ENCODE measurements around the gene CAMK4.
"Not testable (repeated sequence)": the region's sequence is repeated elsewhere in the genome, so short reads cannot be mapped to it uniquely, and the experiment has no call there.

The CAMK4 gene

GRCh38 chr5:111248571-111248970 is 24.4 kb downstream of the CAMK4 start:
- H3K4me3 ChIP-seq (ENCODE audit: control insufficient read depth, low read depth, low read length), result no peak overlapping the region
- peak; percentile 10 for DNase-seq (ENCODE audit: low read depth)
- TF ChIP-seq CTCF (conservative IDR thresholded peaks at IDR 0.05; ENCODE audit: control insufficient read depth, insufficient read depth, low read depth, low read length), result no peak

GRCh38 chr5:111251921-111252320 is 27.7 kb downstream of the CAMK4 start:
- no peak for TF ChIP-seq CTCF (conservative IDR thresholded peaks at IDR 0.05; ENCODE audit: control insufficient read depth, insufficient read depth, low read depth, low read length)
- H3K4me3 ChIP-seq (ENCODE audit: control insufficient read depth, low read depth, low read length), result no peak overlapping the region
- DNase-seq (ENCODE audit: low read depth), result no peak

GRCh38 chr5:111252799-111253545 is 28.8 kb downstream of the CAMK4 start:
- no peak overlapping the region for H3K4me3 ChIP-seq (ENCODE audit: control insufficient read depth, low read depth, low read length)
- no peak for DNase-seq (ENCODE audit: low read depth)
- no peak for TF ChIP-seq CTCF (conservative IDR thresholded peaks at IDR 0.05; ENCODE audit: control insufficient read depth, insufficient read depth, low read depth, low read length)

GRCh38 chr5:111254613-111255012 is 30.4 kb downstream of the CAMK4 start:
- TF ChIP-seq CTCF (conservative IDR thresholded peaks at IDR 0.05; ENCODE audit: control insufficient read depth, insufficient read depth, low read depth, low read length), result no peak
- no peak overlapping the region for H3K4me3 ChIP-seq (ENCODE audit: control insufficient read depth, low read depth, low read length)
- DNase-seq (ENCODE audit: low read depth), result peak; percentile 53

GRCh38 chr5:111255169-111255568 is 31.0 kb downstream of the CAMK4 start:
- no peak for DNase-seq (ENCODE audit: low read depth)
- H3K4me3 ChIP-seq (ENCODE audit: control insufficient read depth, low read depth, low read length), result no peak overlapping the region
- no peak for TF ChIP-seq CTCF (conservative IDR thresholded peaks at IDR 0.05; ENCODE audit: control insufficient read depth, insufficient read depth, low read depth, low read length)

- TF ChIP-seq CTCF (conservative IDR thresholded peaks at IDR 0.05; ENCODE audit: control insufficient read depth, insufficient read depth, low read depth, low read length), result no peak
- no peak overlapping the region for H3K4me3 ChIP-seq (ENCODE audit: control insufficient read depth, low read depth, low read length)
- no peak for DNase-seq (ENCODE audit: low read depth)
Measured at GRCh38 chr5:111256128-111256527, 31.9 kb downstream of the CAMK4 start.

GRCh38 chr5:111257610-111258009 is 33.4 kb downstream of the CAMK4 start:
- not testable (repeated sequence) for DNase-seq (ENCODE audit: low read depth); H3K4me3 ChIP-seq (ENCODE audit: control insufficient read depth, low read depth, low read length)

All from fibroblast of mammary gland (primary cell).